Measurements from ENCODE around the gene UROS.

DNA sequence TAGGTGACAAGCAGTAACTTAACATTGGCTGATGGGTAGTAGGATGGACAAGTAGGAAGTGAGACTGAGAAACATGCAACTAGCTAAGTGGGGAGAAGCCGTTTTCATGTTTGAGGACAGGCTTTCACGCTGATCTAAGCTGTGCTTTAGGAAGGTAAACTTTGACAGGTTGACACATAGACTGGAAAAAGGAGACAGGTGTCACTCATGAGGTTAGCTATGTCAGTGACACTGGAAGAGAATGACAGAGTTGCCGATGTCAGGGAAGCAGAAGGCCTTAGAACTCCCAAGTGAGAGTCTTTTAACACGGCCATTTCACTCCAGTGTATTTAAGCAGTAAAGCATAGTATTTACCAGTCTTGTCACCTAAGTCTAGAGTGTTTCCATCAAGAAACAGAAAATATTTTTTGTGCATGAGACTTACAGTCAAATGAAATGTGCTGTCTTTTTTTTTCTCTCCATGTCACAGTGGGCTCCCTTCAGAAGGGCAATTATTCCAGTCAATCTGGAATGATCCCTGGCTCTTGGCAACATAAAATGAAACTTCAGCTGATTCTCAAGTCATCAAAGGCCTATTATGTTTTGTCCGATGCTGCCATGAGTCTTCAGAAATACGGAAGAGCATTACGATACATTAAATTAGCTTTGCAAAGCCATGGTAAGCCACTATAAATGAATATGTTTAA is 82.9 kb downstream of the UROS start:
- TF ChIP-seq ATF6 (CRISPR knock-in tag; IDR thresholded peaks at IDR 0.05) (no peak), NFYB (CRISPR knock-in tag; conservative IDR thresholded peaks at IDR 0.05; ENCODE audit: low read depth) (no peak), ZNF121 (CRISPR knock-in tag; IDR thresholded peaks at IDR 0.05) (no peak), CTCF (IDR thresholded peaks at IDR 0.05) (no peak), ATF1 (CRISPR knock-in tag; IDR thresholded peaks at IDR 0.05) (no peak)
- TF ChIP-seq, protein P1, sequence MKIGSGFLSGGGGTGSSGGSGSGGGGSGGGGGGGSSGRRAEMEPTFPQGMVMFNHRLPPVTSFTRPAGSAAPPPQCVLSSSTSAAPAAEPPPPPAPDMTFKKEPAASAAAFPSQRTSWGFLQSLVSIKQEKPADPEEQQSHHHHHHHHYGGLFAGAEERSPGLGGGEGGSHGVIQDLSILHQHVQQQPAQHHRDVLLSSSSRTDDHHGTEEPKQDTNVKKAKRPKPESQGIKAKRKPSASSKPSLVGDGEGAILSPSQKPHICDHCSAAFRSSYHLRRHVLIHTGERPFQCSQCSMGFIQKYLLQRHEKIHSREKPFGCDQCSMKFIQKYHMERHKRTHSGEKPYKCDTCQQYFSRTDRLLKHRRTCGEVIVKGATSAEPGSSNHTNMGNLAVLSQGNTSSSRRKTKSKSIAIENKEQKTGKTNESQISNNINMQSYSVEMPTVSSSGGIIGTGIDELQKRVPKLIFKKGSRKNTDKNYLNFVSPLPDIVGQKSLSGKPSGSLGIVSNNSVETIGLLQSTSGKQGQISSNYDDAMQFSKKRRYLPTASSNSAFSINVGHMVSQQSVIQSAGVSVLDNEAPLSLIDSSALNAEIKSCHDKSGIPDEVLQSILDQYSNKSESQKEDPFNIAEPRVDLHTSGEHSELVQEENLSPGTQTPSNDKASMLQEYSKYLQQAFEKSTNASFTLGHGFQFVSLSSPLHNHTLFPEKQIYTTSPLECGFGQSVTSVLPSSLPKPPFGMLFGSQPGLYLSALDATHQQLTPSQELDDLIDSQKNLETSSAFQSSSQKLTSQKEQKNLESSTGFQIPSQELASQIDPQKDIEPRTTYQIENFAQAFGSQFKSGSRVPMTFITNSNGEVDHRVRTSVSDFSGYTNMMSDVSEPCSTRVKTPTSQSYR (CRISPR knock-in tag; IDR thresholded peaks at IDR 0.05): no peak

Measured in WTC11 (cell line).